KMS-11 (cell line): ENCODE data around the gene DNAH10.

Source experiments
- H2AFZ ChIP-seq: fragments of 200-600 bp; sonication (generic); 2 replicates; pipeline ENCODE4 v1.6.1; 2016; ENCODE audit warnings: antibody characterized with exemption, mixed run types, low read depth
- H3K27ac ChIP-seq: fragments of 200-600 bp; sonication (generic); 2 replicates; pipeline ENCODE4 v1.6.1; 2016; ENCODE audit warnings: mild to moderate bottlenecking, mixed run types
- H3K27me3 ChIP-seq: fragments of 200-600 bp; sonication (generic); 2 replicates; pipeline ENCODE4 v1.6.1; 2017; ENCODE audit warnings: mild to moderate bottlenecking, low read depth, mixed run types, moderate library complexity; ENCODE audit not compliant: insufficient read depth
- H3K36me3 ChIP-seq: fragments of 200-600 bp; sonication (generic); 2 replicates; pipeline ENCODE4 v1.6.1; 2017; ENCODE audit warnings: mild to moderate bottlenecking, mixed run types; ENCODE audit not compliant: insufficient read depth
- H3K4me1 ChIP-seq: fragments of 200-600 bp; sonication (generic); 2 replicates; pipeline ENCODE4 v1.6.1; 2016; ENCODE audit warnings: mild to moderate bottlenecking, low read depth, mixed run types; ENCODE audit not compliant: poor library complexity, severe bottlenecking
- H3K4me2 ChIP-seq: fragments of 200-600 bp; sonication (generic); 2 replicates; pipeline ENCODE4 v1.7.0; 2016; ENCODE audit warnings: mild to moderate bottlenecking, mixed run types
- H3K4me3 ChIP-seq: fragments of 200-600 bp; sonication (generic); IDR thresholded peaks from 2 replicates; pipeline ENCODE4 v1.6.1; 2017; ENCODE audit warnings: low read depth, low read length, mixed read lengths; ENCODE audit not compliant: insufficient read depth
- H3K79me2 ChIP-seq: fragments of 200-600 bp; sonication (generic); 2 replicates; pipeline ENCODE4 v1.6.1; 2016; ENCODE audit warnings: low read depth, mixed run types; ENCODE audit not compliant: insufficient read depth
- H3K9ac ChIP-seq: fragments of 200-600 bp; sonication (generic); 2 replicates; pipeline ENCODE4 v1.6.1; 2016; ENCODE audit warnings: mild to moderate bottlenecking, mixed run types
- H4K20me1 ChIP-seq: fragments of 200-600 bp; sonication (generic); 2 replicates; pipeline ENCODE4 v1.6.1; 2016; ENCODE audit warnings: mild to moderate bottlenecking, mixed run types; ENCODE audit not compliant: insufficient read depth
- CTCF ChIP-seq: fragments of 200-600 bp; sonication (generic); conservative IDR thresholded peaks from 2 replicates; pipeline ENCODE4 v1.6.1; 2017; ENCODE audit warnings: low read depth, mild to moderate bottlenecking, antibody characterized with exemption, low read length, moderate library complexity, mixed read lengths

The DNAH10 gene

GRCh38 chr12:123741937-123742572 lies 20.0 kb upstream of the DNAH10 start:
- H3K4me3 ChIP-seq, result no peak overlapping the region
- no peak for TF ChIP-seq CTCF
- H3K27ac ChIP-seq, result no peak overlapping the region
- H3K9ac ChIP-seq, result no peak overlapping the region
- no peak overlapping the region for H3K4me2 ChIP-seq
- H3K4me1 ChIP-seq, result no peaks in the 10 kb centered on the region
- no peak overlapping the region for H2AFZ ChIP-seq
- no peaks in the 10 kb centered on the region for H3K79me2 ChIP-seq
- no peaks in the 10 kb centered on the region for H4K20me1 ChIP-seq
- no peaks in the 10 kb centered on the region for H3K36me3 ChIP-seq
- no peaks in the 10 kb centered on the region for H3K27me3 ChIP-seq

- H3K27me3 ChIP-seq, result no peaks in the 10 kb centered on the region
- H3K4me3 ChIP-seq, result no peak overlapping the region
- H3K4me2 ChIP-seq, result no peak overlapping the region
- H3K27ac ChIP-seq, result no peak overlapping the region
- H3K79me2 ChIP-seq, result no peaks in the 10 kb centered on the region
- H3K4me1 ChIP-seq, result no peaks in the 10 kb centered on the region
- H4K20me1 ChIP-seq, result no peaks in the 10 kb centered on the region
- H3K9ac ChIP-seq, result no peak overlapping the region
- no peak overlapping the region for H2AFZ ChIP-seq
- H3K36me3 ChIP-seq, result no peaks in the 10 kb centered on the region
- TF ChIP-seq CTCF, result no peak
Observed at GRCh38 chr12:123743002-123743401, 19.1 kb upstream of the DNAH10 start.

GRCh38 chr12:123744836-123745235 lies 17.3 kb upstream of the DNAH10 start:
- Histone ChIP-seq H3K27me3 (no peaks in the 10 kb centered on the region), H3K4me3 (no peak overlapping the region)

GRCh38 chr12:123747309-123747708 lies 14.8 kb upstream of the DNAH10 start:
- H3K36me3 ChIP-seq, result no peaks in the 10 kb centered on the region

More at GRCh38 chr12:123744836-123745235, 17.3 kb upstream of the DNAH10 start:
- Histone ChIP-seq H3K4me2 (no peak overlapping the region), H3K79me2 (no peaks in the 10 kb centered on the region), H2AFZ (no peak overlapping the region), H4K20me1 (no peaks in the 10 kb centered on the region), H3K4me1 (no peaks in the 10 kb centered on the region), H3K36me3 (no peaks in the 10 kb centered on the region), H3K9ac (no peak overlapping the region), H3K27ac (no peak overlapping the region)
- TF ChIP-seq CTCF, result no peak

More at GRCh38 chr12:123747309-123747708, 14.8 kb upstream of the DNAH10 start:
- no peaks in the 10 kb centered on the region for H3K27me3 ChIP-seq
- H3K9ac ChIP-seq, result no peak overlapping the region
- no peak overlapping the region for H3K4me3 ChIP-seq
- H3K79me2 ChIP-seq, result no peaks in the 10 kb centered on the region
- no peak overlapping the region for H2AFZ ChIP-seq
- TF ChIP-seq CTCF, result no peak
- H3K27ac ChIP-seq, result no peak overlapping the region
- no peaks in the 10 kb centered on the region for H4K20me1 ChIP-seq
- no peak overlapping the region for H3K4me2 ChIP-seq
- no peaks in the 10 kb centered on the region for H3K4me1 ChIP-seq
